GM13977 (cell line): ENCODE data around the gene MBNL3.
"Not testable (repeated sequence)": the region's sequence is repeated elsewhere in the genome, so short reads cannot be mapped to it uniquely, and the experiment has no call there.

Source experiments
- DNase-seq: peaks from one replicate; pipeline ENCODE4 v3.0.0; 2012; ENCODE audit warnings: low spot score
- in situ Hi-C: fragments of 300-500 bp; cut with MboI; formaldehyde crosslinking; loops from one replicate; pipeline ENCODE4 v1.12.0; 2022; ENCODE audit warnings: low sequenced_read_pairs, low pct_unique_long_range_greater_than_20kb, mixed read lengths, inconsistent platforms; ENCODE audit not compliant: unreplicated experiment
- TF ChIP-seq, protein P1 (sequence below): IDR thresholded peaks from 2 replicates; pipeline ENCODE4 v1.5.1; 2012; ENCODE audit warnings: mild to moderate bottlenecking, control low read depth; ENCODE audit not compliant: insufficient read depth; ENCODE audit errors: extremely low read depth, missing control alignments

The MBNL3 gene

DNA sequence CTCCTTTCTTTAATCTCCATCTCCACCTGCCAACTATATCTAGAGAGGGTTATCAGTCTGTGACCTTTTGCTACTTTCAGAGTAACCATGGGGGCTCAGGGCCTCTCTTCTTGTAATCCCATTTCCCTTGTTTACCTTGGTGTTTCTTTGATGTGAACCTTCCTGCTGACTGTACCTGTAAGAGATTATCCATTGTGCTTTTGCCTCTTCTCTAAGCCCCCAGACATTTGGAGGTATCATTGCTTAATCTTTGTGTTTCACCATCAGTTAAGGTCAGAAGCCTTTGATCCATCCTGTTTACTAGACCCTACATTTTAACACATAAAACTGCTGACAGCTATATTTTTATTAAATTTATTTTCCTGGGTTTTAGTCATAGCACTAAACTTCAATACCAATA lies 157.8 kb downstream of the MBNL3 start:
- DNase-seq: no peak
- TF ChIP-seq, protein P1, sequence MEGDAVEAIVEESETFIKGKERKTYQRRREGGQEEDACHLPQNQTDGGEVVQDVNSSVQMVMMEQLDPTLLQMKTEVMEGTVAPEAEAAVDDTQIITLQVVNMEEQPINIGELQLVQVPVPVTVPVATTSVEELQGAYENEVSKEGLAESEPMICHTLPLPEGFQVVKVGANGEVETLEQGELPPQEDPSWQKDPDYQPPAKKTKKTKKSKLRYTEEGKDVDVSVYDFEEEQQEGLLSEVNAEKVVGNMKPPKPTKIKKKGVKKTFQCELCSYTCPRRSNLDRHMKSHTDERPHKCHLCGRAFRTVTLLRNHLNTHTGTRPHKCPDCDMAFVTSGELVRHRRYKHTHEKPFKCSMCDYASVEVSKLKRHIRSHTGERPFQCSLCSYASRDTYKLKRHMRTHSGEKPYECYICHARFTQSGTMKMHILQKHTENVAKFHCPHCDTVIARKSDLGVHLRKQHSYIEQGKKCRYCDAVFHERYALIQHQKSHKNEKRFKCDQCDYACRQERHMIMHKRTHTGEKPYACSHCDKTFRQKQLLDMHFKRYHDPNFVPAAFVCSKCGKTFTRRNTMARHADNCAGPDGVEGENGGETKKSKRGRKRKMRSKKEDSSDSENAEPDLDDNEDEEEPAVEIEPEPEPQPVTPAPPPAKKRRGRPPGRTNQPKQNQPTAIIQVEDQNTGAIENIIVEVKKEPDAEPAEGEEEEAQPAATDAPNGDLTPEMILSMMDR: no peak
- in situ Hi-C loops: no loop called here

DNA sequence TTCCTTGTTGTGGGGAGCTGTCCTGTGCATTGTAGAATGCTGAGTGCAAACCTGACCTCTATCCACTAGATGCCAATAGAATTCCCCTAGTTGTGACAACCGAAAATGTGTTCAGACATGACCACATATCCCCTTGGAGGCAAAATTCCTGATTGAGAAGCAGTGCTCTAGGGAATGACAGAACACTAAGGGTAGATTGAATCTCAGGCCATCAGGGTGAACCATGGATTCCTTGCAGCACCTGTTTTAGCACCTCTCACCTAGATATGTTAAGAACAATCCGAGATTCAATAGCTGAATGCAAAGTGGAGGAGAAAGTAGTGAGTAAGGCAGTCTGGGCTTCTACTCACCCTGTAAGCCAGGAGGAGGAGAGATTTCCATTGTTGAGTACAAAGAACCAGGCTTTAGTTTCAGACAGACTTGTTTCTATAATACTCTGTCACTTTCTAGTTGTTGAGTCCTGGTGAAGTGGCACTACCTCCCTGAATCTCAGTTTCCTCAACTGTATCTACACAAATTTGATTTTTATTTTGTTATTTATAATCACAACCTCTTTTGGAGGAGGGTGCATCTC lies 158.6 kb downstream of the MBNL3 start:
- in situ Hi-C loops: no loop called here
- DNase-seq: no peak
- TF ChIP-seq, protein P1: no peak

DNA sequence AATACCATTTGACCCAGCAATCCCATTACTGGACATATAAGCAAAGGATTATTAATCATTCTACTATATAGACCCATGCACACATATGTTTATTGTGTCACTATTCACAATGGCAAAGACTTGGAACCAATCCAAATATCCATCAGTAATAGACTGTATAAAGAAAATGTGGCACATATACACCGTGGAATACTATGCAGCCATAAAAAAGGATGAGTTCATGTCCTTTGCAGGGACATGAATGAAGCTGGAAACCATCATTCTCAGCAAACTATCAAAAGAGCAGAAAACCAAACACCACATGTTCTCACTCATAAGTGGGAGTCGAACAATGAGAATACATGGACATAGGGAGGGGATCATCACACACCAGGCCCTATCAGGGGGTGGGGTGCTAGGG lies 161.9 kb downstream of the MBNL3 start:
- DNase-seq, in situ Hi-C loops: not testable (repeated sequence)
